NOMO-1 (cell line): Measurements from ENCODE around the gene TTLL7.

Experiments used
- DNase-seq, 2 experiments: peaks; one replicate each; lab custom pipeline; 2025; ENCODE audit not compliant: unreplicated experiment in 2 of 2; lab: John Stamatoyannopoulos, UW

Gene TTLL7, protein sequence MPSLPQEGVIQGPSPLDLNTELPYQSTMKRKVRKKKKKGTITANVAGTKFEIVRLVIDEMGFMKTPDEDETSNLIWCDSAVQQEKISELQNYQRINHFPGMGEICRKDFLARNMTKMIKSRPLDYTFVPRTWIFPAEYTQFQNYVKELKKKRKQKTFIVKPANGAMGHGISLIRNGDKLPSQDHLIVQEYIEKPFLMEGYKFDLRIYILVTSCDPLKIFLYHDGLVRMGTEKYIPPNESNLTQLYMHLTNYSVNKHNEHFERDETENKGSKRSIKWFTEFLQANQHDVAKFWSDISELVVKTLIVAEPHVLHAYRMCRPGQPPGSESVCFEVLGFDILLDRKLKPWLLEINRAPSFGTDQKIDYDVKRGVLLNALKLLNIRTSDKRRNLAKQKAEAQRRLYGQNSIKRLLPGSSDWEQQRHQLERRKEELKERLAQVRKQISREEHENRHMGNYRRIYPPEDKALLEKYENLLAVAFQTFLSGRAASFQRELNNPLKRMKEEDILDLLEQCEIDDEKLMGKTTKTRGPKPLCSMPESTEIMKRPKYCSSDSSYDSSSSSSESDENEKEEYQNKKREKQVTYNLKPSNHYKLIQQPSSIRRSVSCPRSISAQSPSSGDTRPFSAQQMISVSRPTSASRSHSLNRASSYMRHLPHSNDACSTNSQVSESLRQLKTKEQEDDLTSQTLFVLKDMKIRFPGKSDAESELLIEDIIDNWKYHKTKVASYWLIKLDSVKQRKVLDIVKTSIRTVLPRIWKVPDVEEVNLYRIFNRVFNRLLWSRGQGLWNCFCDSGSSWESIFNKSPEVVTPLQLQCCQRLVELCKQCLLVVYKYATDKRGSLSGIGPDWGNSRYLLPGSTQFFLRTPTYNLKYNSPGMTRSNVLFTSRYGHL

GRCh38 chr1:83998498-83999315, at the start of gene TTLL7:
Gene TTLL7 (minus strand): TSS chr1:83999132. CDS start chr1:83952211, 46,921 bp downstream.
- DNase-seq = peak; percentile 17 to 19

- DNase-seq = no peak
These were observed 43.5 kb upstream of the TTLL7 start for GRCh38 chr1:84042461-84042860.

GRCh38 chr1:84037758-84038611, 39.1 kb upstream of the TTLL7 start:
- DNase-seq = no peak

DNA sequence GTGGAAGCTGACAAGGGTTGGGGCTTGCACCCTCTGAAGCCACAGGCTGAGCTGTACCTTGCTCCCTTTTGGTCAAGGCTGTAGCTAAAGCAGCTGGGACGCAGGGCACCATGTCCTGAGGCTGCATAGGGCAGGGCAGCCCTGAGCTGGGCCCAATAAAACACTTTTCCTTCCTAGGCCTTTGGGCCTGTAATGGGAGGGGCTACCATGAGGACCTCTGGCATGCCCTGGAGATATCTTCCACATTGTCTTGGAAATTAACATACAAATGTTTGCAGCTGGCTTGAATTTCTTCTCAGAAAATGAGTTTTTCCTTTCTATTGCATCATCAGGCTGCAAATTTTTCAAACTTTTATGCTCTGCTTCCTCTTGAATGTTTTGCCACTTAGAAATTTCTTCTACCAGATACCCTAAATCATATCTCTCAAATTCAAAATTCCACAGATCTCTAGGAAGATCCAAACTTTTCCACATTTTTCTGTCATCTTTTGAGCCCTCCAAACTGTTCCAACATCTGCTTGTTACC, 32.9 kb upstream of the TTLL7 start:
- no peak for DNase-seq

GRCh38 chr1:84027368-84027767, 28.4 kb upstream of the TTLL7 start:
- no peak for DNase-seq

GRCh38 chr1:84025966-84026365, 27.0 kb upstream of the TTLL7 start:
- no peak for DNase-seq

- DNase-seq = no peak
These were observed 22.9 kb upstream of the TTLL7 start for GRCh38 chr1:84021822-84022221.

- no peak for DNase-seq
These were observed 21.2 kb upstream of the TTLL7 start for GRCh38 chr1:84020151-84020550.

GRCh38 chr1:84019217-84019616, 20.3 kb upstream of the TTLL7 start:
- DNase-seq = no peak

DNA sequence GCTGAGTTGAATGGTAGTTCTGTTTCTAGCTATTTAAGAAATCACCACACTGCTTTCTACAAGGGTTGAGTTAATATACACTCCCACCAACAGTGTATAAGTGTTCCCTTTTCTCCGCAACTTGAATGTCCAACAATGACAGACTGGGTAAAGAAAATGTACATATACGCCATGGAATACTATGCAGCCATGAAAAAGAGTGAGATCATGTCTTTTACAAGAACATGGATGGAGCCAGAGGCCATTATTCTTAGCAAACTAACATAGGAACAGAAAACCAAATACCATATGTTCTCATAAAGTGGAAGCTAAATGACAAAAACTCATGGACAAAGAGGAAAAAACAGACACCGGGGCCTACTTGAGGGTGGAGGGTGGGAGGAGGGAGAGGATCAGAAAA, 14.8 kb upstream of the TTLL7 start:
- DNase-seq = no peak

GRCh38 chr1:84012018-84012417, 13.1 kb upstream of the TTLL7 start:
- no peak for DNase-seq

- DNase-seq = no peak
These were observed 11.2 kb upstream of the TTLL7 start for GRCh38 chr1:84010136-84010535.

DNA sequence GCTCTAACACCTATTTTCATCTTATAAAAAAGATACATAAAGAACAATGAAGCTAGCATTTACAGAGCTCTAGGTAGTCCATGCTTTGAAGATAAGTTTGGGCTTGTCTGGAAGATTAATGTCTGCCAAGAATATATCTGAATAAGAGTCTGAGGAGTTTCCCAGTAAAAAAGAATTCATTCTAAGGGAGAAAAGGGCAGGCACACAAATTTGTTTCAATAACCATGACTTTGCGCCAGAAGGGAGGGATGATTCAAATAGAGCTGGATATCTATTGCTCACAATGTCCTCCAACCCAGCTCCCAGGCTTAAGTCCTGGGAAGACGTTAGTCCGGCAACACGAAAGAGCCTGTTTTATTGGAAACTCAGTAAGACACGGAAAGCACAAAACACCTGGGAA, 9.7 kb upstream of the TTLL7 start:
- no peak for DNase-seq

- DNase-seq = no peak
These were observed 7.7 kb upstream of the TTLL7 start for GRCh38 chr1:84006591-84006990.

GRCh38 chr1:84001501-84001900, 2.6 kb upstream of the TTLL7 start:
- no peak for DNase-seq

- DNase-seq = no peak
These were observed 2.1 kb upstream of the TTLL7 start for GRCh38 chr1:84000954-84001495.

DNA sequence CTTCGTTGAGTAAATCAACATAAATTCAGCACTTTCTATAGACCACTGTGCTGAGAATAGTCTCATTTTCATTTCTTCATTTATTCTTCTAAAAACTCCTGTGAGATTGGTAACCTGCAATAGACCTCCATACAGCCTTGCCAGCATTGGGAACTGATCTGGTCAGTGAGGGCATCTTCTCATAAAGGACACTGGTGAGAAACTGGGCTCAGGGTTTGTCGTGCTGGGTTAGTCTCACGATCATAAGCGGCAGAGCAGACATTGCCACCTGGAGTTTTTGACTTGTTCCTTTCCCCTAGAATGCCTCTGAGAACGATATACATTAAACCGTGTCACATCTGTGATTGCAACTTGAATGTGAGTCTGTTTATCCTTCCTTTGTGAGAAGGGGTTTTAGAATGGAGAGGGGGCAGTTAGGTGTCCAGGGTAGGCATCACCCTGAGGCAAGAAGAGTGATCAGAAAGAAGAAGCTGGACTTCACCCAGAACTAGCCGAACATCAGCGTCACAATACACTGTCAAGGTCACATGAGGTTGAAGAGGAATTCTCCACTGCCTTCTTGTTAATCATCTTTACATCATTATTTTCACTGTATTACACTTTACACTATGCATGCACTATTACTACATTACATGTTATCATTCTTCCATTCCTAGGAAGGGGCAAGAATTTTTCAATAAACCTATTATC, 1.4 kb upstream of the TTLL7 start:
- DNase-seq = no peak

DNA sequence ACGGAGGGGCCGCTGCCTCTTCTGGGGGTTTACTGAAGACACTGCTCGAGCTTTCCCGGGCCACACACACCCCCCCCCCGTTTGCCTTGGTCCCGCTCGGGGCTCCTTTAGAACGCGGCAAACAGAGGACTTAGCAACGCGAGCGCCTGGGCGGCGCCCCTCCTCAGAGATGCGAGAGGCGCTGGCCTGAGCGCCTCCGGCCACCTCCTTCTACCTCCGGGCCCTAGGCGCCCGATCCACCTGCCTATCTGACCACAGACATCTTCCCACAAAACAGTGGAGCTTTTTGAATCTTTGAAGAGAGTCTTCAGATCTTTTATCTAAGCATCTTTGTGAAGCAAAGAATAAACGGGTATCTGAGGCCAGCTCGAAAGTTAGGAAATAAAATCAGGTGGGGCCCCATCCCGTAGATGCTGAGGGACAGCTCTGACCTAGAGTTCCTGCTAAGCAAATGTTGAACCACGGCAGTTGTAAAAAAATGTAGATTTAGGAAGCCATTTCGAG, 436 bp upstream of the TTLL7 start:
- peak in 1 of 2 experiments; percentile 39 for DNase-seq

- DNase-seq = no peak
These were observed 781 bp downstream of the TTLL7 start for GRCh38 chr1:83998205-83998497.
